K562 (cell line): ENCODE results near the gene LRRFIP2. TPM values are rescaled to one million over a fixed set of nuclear protein-coding genes. Genes with fewer than 3 reads are reported as not detected.

Experiments
- CBX1 ChIP-seq: sonication (generic); IDR thresholded peaks from 2 replicates; pipeline ENCODE4 v1.6.1; 2016; ENCODE audit warnings: antibody characterized with exemption, low read depth, mild to moderate bottlenecking
- ZNF146 ChIP-seq: IDR thresholded peaks from one replicate; pipeline ENCODE4 v1.6.1; 2018; ENCODE audit warnings: missing compliant biosample characterization; ENCODE audit not compliant: unreplicated experiment
- polyA plus RNA-seq, 8 experiments: library from polyadenylated mRNA; depleted of rRNA in 4 of 8; stranded (reverse) in 5 of 8; unstranded in 3 of 8; fragments of >200 nt; fragmentation: Nextera tagmentation in 2 of 8; fragmentation: Illumina TruSeq in 1 of 8; extraction: Ambion mirVana in 2 of 8; extraction: Trizol in 1 of 8; gene quantifications; 2 replicates each; pipeline versions ENCODE4 v1.2.1 to v1.2.3, GENCODE V29; 2011 to 2014; ENCODE audit warnings: inconsistent platforms in 1 of 8, missing spikeins in 1 of 8
- total RNA-seq, 7 experiments: library from RNA; depleted of rRNA in 6 of 7; stranded (reverse); fragments of >200 nt in 6 of 7; fragmentation: Illumina TruSeq in 2 of 7; extraction: Trizol in 2 of 7; gene quantifications; 2 replicates each; pipeline versions ENCODE4 v1.2.1 to v1.2.3, GENCODE V29; 2011 to 2021; ENCODE audit warnings: low replicate concordance in 1 of 7
- TF ChIP-seq, protein P1 (sequence below): fragments of 200-600 bp; sonication (generic); IDR thresholded peaks from one replicate; pipeline ENCODE4 v1.6.1; 2012; ENCODE audit warnings: mild to moderate bottlenecking, low read depth, low read length, inconsistent platforms
- TF ChIP-seq, protein P2 (sequence below): fragments of 450-650 bp; IDR thresholded peaks from 2 replicates; pipeline ENCODE4 v1.6.1; 2018; ENCODE audit not compliant: partially characterized antibody

The LRRFIP2 gene
- total and polyA plus RNA-seq, 9 of the 15 experiments (the other 6 are each of a cell fraction or from before 2014, with no cell fraction given): 9.9 to 53.9 (median 42.7) TPM

GRCh38 chr3:37131860-37132144 is 42.6 kb downstream of the LRRFIP2 start (continued):
- TF ChIP-seq, protein P1, sequence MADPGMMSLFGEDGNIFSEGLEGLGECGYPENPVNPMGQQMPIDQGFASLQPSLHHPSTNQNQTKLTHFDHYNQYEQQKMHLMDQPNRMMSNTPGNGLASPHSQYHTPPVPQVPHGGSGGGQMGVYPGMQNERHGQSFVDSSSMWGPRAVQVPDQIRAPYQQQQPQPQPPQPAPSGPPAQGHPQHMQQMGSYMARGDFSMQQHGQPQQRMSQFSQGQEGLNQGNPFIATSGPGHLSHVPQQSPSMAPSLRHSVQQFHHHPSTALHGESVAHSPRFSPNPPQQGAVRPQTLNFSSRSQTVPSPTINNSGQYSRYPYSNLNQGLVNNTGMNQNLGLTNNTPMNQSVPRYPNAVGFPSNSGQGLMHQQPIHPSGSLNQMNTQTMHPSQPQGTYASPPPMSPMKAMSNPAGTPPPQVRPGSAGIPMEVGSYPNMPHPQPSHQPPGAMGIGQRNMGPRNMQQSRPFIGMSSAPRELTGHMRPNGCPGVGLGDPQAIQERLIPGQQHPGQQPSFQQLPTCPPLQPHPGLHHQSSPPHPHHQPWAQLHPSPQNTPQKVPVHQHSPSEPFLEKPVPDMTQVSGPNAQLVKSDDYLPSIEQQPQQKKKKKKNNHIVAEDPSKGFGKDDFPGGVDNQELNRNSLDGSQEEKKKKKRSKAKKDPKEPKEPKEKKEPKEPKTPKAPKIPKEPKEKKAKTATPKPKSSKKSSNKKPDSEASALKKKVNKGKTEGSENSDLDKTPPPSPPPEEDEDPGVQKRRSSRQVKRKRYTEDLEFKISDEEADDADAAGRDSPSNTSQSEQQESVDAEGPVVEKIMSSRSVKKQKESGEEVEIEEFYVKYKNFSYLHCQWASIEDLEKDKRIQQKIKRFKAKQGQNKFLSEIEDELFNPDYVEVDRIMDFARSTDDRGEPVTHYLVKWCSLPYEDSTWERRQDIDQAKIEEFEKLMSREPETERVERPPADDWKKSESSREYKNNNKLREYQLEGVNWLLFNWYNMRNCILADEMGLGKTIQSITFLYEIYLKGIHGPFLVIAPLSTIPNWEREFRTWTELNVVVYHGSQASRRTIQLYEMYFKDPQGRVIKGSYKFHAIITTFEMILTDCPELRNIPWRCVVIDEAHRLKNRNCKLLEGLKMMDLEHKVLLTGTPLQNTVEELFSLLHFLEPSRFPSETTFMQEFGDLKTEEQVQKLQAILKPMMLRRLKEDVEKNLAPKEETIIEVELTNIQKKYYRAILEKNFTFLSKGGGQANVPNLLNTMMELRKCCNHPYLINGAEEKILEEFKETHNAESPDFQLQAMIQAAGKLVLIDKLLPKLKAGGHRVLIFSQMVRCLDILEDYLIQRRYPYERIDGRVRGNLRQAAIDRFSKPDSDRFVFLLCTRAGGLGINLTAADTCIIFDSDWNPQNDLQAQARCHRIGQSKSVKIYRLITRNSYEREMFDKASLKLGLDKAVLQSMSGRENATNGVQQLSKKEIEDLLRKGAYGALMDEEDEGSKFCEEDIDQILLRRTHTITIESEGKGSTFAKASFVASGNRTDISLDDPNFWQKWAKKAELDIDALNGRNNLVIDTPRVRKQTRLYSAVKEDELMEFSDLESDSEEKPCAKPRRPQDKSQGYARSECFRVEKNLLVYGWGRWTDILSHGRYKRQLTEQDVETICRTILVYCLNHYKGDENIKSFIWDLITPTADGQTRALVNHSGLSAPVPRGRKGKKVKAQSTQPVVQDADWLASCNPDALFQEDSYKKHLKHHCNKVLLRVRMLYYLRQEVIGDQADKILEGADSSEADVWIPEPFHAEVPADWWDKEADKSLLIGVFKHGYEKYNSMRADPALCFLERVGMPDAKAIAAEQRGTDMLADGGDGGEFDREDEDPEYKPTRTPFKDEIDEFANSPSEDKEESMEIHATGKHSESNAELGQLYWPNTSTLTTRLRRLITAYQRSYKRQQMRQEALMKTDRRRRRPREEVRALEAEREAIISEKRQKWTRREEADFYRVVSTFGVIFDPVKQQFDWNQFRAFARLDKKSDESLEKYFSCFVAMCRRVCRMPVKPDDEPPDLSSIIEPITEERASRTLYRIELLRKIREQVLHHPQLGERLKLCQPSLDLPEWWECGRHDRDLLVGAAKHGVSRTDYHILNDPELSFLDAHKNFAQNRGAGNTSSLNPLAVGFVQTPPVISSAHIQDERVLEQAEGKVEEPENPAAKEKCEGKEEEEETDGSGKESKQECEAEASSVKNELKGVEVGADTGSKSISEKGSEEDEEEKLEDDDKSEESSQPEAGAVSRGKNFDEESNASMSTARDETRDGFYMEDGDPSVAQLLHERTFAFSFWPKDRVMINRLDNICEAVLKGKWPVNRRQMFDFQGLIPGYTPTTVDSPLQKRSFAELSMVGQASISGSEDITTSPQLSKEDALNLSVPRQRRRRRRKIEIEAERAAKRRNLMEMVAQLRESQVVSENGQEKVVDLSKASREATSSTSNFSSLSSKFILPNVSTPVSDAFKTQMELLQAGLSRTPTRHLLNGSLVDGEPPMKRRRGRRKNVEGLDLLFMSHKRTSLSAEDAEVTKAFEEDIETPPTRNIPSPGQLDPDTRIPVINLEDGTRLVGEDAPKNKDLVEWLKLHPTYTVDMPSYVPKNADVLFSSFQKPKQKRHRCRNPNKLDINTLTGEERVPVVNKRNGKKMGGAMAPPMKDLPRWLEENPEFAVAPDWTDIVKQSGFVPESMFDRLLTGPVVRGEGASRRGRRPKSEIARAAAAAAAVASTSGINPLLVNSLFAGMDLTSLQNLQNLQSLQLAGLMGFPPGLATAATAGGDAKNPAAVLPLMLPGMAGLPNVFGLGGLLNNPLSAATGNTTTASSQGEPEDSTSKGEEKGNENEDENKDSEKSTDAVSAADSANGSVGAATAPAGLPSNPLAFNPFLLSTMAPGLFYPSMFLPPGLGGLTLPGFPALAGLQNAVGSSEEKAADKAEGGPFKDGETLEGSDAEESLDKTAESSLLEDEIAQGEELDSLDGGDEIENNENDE: no peak
- TF ChIP-seq, protein P2, sequence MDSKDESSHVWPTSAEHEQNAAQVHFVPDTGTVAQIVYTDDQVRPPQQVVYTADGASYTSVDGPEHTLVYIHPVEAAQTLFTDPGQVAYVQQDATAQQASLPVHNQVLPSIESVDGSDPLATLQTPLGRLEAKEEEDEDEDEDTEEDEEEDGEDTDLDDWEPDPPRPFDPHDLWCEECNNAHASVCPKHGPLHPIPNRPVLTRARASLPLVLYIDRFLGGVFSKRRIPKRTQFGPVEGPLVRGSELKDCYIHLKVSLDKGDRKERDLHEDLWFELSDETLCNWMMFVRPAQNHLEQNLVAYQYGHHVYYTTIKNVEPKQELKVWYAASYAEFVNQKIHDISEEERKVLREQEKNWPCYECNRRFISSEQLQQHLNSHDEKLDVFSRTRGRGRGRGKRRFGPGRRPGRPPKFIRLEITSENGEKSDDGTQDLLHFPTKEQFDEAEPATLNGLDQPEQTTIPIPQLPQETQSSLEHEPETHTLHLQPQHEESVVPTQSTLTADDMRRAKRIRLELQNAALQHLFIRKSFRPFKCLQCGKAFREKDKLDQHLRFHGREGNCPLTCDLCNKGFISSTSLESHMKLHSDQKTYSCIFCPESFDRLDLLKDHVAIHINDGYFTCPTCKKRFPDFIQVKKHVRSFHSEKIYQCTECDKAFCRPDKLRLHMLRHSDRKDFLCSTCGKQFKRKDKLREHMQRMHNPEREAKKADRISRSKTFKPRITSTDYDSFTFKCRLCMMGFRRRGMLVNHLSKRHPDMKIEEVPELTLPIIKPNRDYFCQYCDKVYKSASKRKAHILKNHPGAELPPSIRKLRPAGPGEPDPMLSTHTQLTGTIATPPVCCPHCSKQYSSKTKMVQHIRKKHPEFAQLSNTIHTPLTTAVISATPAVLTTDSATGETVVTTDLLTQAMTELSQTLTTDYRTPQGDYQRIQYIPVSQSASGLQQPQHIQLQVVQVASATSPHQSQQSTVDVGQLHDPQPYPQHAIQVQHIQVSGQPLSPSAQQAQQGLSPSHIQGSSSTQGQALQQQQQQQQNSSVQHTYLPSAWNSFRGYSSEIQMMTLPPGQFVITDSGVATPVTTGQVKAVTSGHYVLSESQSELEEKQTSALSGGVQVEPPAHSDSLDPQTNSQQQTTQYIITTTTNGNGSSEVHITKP: no peak
- TF ChIP-seq ZNF146 (CRISPR knock-in tag): no peak
- TF ChIP-seq CBX1: no peak
